Measurements from ENCODE around the gene PCNX2.

GRCh38 chr1:233240829-233241682 lies 54.5 kb downstream of the PCNX2 start:
- peak; percentile 85 for TF ChIP-seq CTCF (conservative IDR thresholded peaks at IDR 0.05)
- no peak for TF ChIP-seq ZFX (IDR thresholded peaks at IDR 0.05)

Measured in C4-2B (cell line).